Lower lobe of right lung (tissue), 2 donors: Measurements from ENCODE around the gene MED6. TPM values are rescaled to one million over a fixed set of nuclear protein-coding genes. Genes with fewer than 3 reads are reported as not detected.

ENCODE experiments used
- ATAC-seq, 2 donors: fragments of 200-7000 bp; cut with Tn5 transposase; one replicate each; pipeline ENCODE4 v1.9.1; 2020 to 2022; ENCODE audit warnings: mild to moderate bottlenecking in 2 of 2, moderate library complexity in 2 of 2
- DNase-seq: peaks from one replicate; pipeline ENCODE4 v3.0.0-alpha.2; 2020
- H3K27ac ChIP-seq: fragments of 200-600 bp; one replicate; pipeline ENCODE4 v1.8.0; 2022
- H3K27me3 ChIP-seq: fragments of 200-600 bp; one replicate; pipeline ENCODE4 v1.8.0; 2022; ENCODE audit warnings: low read depth
- H3K36me3 ChIP-seq: fragments of 200-600 bp; one replicate; pipeline ENCODE4 v1.8.0; 2022; ENCODE audit warnings: mild to moderate bottlenecking
- H3K4me1 ChIP-seq: fragments of 200-600 bp; one replicate; pipeline ENCODE4 v1.8.0; 2022
- H3K4me3 ChIP-seq: fragments of 200-600 bp; one replicate; pipeline ENCODE4 v1.8.0; 2022; ENCODE audit warnings: mild to moderate bottlenecking
- H3K9me3 ChIP-seq: fragments of 200-600 bp; one replicate; pipeline ENCODE4 v1.8.0; 2022
- intact Hi-C: fragments of 100-400 bp; cut with DNase I; formaldehyde crosslinking; loops from one replicate; pipeline ENCODE4 v1.11.0; 2022
- long read RNA-seq: library from polyadenylated mRNA; unstranded; transcript quantifications from one replicate; pipeline ENCODE4 v2.0.0, GENCODE V29; 2021
- total RNA-seq: library from RNA; stranded (reverse); fragmentation: NEBNext Ultra II Directional; extraction: Animal tissue kit (Norgen Biotek cat#: 25700); gene quantifications from one replicate; pipeline ENCODE4 v1.2.1, GENCODE V29; 2021
- TF ChIP-seq, protein P1 (sequence below): fragments of 200-600 bp; IDR thresholded peaks from one replicate; pipeline ENCODE4 v1.8.0; 2022; ENCODE audit warnings: antibody characterized with exemption, mild to moderate bottlenecking
- donor health status: DM: no; HTN: yes; CAD: no; lungs with severe emphysema.

The MED6 gene, protein sequence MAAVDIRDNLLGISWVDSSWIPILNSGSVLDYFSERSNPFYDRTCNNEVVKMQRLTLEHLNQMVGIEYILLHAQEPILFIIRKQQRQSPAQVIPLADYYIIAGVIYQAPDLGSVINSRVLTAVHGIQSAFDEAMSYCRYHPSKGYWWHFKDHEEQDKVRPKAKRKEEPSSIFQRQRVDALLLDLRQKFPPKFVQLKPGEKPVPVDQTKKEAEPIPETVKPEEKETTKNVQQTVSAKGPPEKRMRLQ
- total RNA-seq = 28.8 TPM
- long read RNA-seq, partial matches to known transcripts = 0 of 3 reads
- long read RNA-seq, other reads (novel, unspliced or antisense) = 0 of 3 reads

DNA sequence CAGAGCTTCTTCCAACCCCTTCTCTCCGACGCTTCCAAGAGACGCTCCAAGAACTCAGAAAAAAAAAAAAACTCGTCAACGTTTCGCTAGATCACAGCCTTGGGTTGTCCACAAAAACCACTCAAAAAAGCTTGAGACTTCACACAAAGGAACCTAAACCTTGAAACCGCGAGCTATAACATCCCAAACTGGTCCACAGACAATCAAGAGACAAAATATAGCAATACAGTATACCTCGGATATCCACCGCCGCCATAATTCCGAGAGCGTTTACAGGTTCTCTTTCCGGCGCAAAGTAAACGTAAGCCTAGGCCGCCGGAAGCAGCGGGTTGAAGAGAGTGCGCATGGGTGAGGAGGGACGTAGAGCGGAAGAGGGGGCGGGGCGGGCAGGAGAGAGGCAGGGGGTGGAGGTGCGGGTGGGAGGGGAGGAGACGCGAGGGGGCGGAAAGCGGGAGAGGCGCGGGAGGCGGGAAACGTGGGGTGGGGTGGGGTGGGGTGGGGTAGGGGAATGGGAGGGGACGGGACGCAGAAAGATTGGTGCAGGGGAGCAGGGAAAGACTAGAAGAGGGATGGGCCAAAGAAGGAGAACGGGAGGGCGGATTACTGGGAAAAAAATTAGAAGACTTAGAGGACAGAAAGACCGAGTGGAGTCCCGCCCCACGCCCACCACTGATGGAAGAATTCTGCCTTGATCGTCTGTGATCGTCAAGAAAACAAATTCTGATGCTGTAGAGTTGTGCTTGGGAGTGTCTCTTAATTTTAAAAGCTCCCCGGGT, at the start of gene MED6:
MED6 (minus strand) TSS at position 274 of the 776 bp plus-strand sequence; CDS start at position 256, 18 bp downstream.
- no peaks in the 10 kb centered on the region for H3K27me3 ChIP-seq
- intact Hi-C loops = no loop called here
- peak within 1 kb of the TSS; percentile 74 for H3K27ac ChIP-seq
- TF ChIP-seq, protein P1, sequence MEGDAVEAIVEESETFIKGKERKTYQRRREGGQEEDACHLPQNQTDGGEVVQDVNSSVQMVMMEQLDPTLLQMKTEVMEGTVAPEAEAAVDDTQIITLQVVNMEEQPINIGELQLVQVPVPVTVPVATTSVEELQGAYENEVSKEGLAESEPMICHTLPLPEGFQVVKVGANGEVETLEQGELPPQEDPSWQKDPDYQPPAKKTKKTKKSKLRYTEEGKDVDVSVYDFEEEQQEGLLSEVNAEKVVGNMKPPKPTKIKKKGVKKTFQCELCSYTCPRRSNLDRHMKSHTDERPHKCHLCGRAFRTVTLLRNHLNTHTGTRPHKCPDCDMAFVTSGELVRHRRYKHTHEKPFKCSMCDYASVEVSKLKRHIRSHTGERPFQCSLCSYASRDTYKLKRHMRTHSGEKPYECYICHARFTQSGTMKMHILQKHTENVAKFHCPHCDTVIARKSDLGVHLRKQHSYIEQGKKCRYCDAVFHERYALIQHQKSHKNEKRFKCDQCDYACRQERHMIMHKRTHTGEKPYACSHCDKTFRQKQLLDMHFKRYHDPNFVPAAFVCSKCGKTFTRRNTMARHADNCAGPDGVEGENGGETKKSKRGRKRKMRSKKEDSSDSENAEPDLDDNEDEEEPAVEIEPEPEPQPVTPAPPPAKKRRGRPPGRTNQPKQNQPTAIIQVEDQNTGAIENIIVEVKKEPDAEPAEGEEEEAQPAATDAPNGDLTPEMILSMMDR = no peak
- H3K4me3 ChIP-seq = peak within 1 kb of the TSS; percentile 64
- peaks cover 20% of the 10 kb centered on the region for H3K36me3 ChIP-seq
- H3K4me1 ChIP-seq = peaks cover 23% of the 10 kb centered on the region
- DNase-seq (peak; percentile 95), ATAC-seq (peak; percentile 100)
- H3K9me3 ChIP-seq = no peaks in the 10 kb centered on the region

DNA sequence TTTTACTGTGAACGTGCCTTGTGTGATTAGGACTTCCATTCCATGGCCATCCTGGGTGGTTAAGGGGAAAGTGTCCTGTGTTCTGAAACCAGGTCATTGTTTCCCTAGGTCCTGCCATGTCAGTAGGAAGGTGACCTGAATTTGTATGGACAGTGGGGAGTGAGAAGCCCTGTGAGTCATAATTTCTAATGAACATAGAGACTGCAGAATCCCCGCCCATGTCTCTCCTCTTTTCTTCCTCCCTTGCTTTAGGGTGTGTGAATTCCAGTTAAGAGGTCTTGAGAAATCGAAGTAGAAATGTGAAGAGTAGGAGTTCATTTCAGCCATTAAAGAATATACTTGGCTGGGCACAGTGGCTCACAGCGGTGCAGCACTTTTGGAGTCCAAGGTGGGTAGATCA, 49.3 kb upstream of the MED6 start:
- Histone ChIP-seq H3K4me1 (no peaks in the 10 kb centered on the region), H3K27ac (no peak overlapping the region), H3K27me3 (no peaks in the 10 kb centered on the region), H3K9me3 (no peaks in the 10 kb centered on the region), H3K4me3 (no peak overlapping the region), H3K36me3 (no peaks in the 10 kb centered on the region)
- ATAC-seq = no peak
- TF ChIP-seq, protein P1 = no peak
- intact Hi-C loops = no loop called here
- no peak for DNase-seq

DNA sequence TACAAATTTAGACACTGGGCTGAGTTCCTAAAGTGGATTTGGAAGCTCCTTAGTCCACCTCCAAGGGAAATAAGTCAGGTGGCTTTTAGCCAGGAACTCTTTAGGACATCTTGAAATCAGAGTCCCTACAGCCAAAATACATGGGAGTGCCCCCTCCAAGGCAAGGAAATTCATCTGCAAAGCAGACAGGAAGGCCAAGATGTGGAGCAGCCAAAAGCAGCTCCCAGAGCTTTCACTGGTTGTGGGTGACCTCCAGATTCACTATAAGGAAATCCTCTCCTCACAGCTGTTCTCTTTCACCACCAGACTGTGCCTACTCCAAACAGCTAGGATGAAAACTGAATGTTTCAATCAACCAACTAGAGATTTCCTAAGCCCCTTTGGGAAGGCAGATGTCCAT, 47.9 kb upstream of the MED6 start:
- DNase-seq (no peak), ATAC-seq (peak in 1 of 2 donors; percentile 68)
- TF ChIP-seq, protein P1 = no peak
- no peaks in the 10 kb centered on the region for H3K27me3 ChIP-seq
- intact Hi-C loops = no loop called here
- peaks cover 9% of the 10 kb centered on the region for H3K4me1 ChIP-seq
- no peaks in the 10 kb centered on the region for H3K9me3 ChIP-seq
- no peak overlapping the region for H3K27ac ChIP-seq
- no peak overlapping the region for H3K4me3 ChIP-seq
- no peaks in the 10 kb centered on the region for H3K36me3 ChIP-seq

DNA sequence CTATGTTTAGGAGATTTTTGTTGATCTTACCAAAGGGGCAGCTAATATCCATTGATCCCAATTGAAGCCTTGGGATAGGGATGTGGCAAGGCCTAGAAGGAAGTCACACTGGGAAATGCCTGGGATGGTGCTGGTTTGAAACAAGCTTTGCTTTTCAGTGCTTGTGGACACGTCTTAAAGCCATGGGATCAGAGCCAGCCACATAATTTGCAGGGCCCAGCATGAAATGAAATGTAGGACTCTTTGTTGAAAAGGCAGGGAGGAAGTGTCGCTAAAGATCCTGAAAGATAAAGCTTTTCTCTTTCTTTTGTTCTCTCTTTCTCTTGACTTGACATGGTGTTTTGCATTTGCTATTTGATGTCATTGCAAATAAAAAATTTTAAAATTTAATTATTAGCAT, 46.2 kb upstream of the MED6 start:
- intact Hi-C loops = no loop called here
- no peak for DNase-seq
- Histone ChIP-seq H3K36me3 (no peaks in the 10 kb centered on the region), H3K9me3 (no peaks in the 10 kb centered on the region), H3K27me3 (peaks cover 11% of the 10 kb centered on the region), H3K4me1 (peaks cover 17% of the 10 kb centered on the region), H3K4me3 (no peak overlapping the region), H3K27ac (no peak overlapping the region)
- no peak for ATAC-seq
- TF ChIP-seq, protein P1 = no peak

DNA sequence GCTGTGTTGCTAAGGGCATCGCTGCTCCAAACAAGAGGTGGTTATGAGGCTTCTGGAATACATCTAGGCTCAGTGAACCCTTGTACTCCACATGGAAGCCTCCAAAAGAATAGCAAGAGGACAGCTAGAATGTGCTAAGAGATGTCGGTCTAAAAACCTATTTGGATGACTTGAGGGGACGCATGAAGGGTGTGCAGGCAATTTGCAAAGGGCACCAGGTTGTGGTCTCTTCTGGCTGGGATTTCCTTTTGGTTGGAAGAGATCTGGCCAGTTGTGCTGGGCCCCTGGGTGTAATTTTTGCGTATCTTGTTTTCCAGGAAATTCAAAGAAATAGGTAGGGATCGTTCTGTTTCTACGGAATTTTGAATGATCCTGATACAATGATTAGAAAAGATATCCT, 45.4 kb upstream of the MED6 start:
- TF ChIP-seq, protein P1 = no peak
- no peak overlapping the region for H3K27ac ChIP-seq

More for the DNA sequence above, 45.4 kb upstream of the MED6 start:
- Histone ChIP-seq H3K36me3 (no peaks in the 10 kb centered on the region), H3K4me3 (no peak overlapping the region), H3K4me1 (peaks cover 20% of the 10 kb centered on the region), H3K9me3 (no peaks in the 10 kb centered on the region), H3K27me3 (peaks cover 11% of the 10 kb centered on the region)
- intact Hi-C loops = no loop called here
- DNase-seq (no peak), ATAC-seq (no peak)
